Measurements from ENCODE around the gene BDH1. TPM values are rescaled to one million over a fixed set of nuclear protein-coding genes. Genes with fewer than 3 reads are reported as not detected.
"Not testable (repeated sequence)": the region's sequence is repeated elsewhere in the genome, so short reads cannot be mapped to it uniquely, and the experiment has no call there.

The BDH1 gene
- total RNA-seq, 3 donors from 2014 or later = 14.6 to 33.1 (median 16.4) TPM

- H3K4me1 ChIP-seq = no peaks in the 10 kb centered on the region
- no peaks in the 10 kb centered on the region for H3K27me3 ChIP-seq
- H3K4me3 ChIP-seq = no peak overlapping the region
- H3K36me3 ChIP-seq = no peaks in the 10 kb centered on the region
- DNase-seq (ENCODE audit: low spot score in 2 of 2) = no peak
- intact Hi-C loops (cut with DNase I; ENCODE audit: low total_unique reads) = no loop called here
- H3K9me3 ChIP-seq = no peaks in the 10 kb centered on the region
- no peak overlapping the region for H3K27ac ChIP-seq
- TF ChIP-seq POLR2AphosphoS5 (IDR thresholded peaks at IDR 0.05) = no peak
Observed at GRCh38 chr3:197576838-197577237, 21.1 kb upstream of the BDH1 start.

GRCh38 chr3:197575362-197575761, 19.6 kb upstream of the BDH1 start:
- Histone ChIP-seq H3K27me3 (no peaks in the 10 kb centered on the region), H3K36me3 (no peaks in the 10 kb centered on the region), H3K4me3 (no peak overlapping the region), H3K9me3 (no peaks in the 10 kb centered on the region), H3K27ac (no peak overlapping the region), H3K4me1 (no peaks in the 10 kb centered on the region)
- intact Hi-C loops (cut with DNase I; ENCODE audit: low total_unique reads) = no loop called here
- no peak for TF ChIP-seq POLR2A (IDR thresholded peaks at IDR 0.05)
- no peak for TF ChIP-seq POLR2AphosphoS5 (IDR thresholded peaks at IDR 0.05)
- no peak for TF ChIP-seq CTCF (IDR thresholded peaks at IDR 0.05)
- no peak for DNase-seq (ENCODE audit: low spot score in 2 of 2)

- H3K4me3 ChIP-seq; H3K4me1 ChIP-seq; H3K9me3 ChIP-seq; H3K27me3 ChIP-seq; H3K36me3 ChIP-seq; DNase-seq (ENCODE audit: low spot score in 2 of 2); H3K27ac ChIP-seq; intact Hi-C loops (cut with DNase I; ENCODE audit: low total_unique reads): not testable (repeated sequence)
Observed at GRCh38 chr3:197574396-197574991, 18.7 kb upstream of the BDH1 start.

GRCh38 chr3:197573048-197573767, 17.4 kb upstream of the BDH1 start:
- no peaks in the 10 kb centered on the region for H3K9me3 ChIP-seq
- no peaks in the 10 kb centered on the region for H3K27me3 ChIP-seq
- H3K27ac ChIP-seq = no peak overlapping the region
- no peaks in the 10 kb centered on the region for H3K36me3 ChIP-seq
- intact Hi-C loops (cut with DNase I; ENCODE audit: low total_unique reads) = no loop called here
- H3K4me1 ChIP-seq = no peaks in the 10 kb centered on the region
- DNase-seq (ENCODE audit: low spot score in 2 of 2) = no peak
- H3K4me3 ChIP-seq = no peak overlapping the region
- TF ChIP-seq POLR2AphosphoS5 (IDR thresholded peaks at IDR 0.05) (no peak), CTCF (IDR thresholded peaks at IDR 0.05) (no peak), POLR2A (IDR thresholded peaks at IDR 0.05) (no peak)

GRCh38 chr3:197571880-197572172, 16.1 kb upstream of the BDH1 start:
- DNase-seq (ENCODE audit: low spot score in 2 of 2); H3K27me3 ChIP-seq; H3K27ac ChIP-seq; H3K4me1 ChIP-seq; H3K4me3 ChIP-seq; H3K36me3 ChIP-seq; intact Hi-C loops (cut with DNase I; ENCODE audit: low total_unique reads); H3K9me3 ChIP-seq: not testable (repeated sequence)

- DNase-seq (ENCODE audit: low spot score in 2 of 2); H3K4me3 ChIP-seq; H3K9me3 ChIP-seq; H3K36me3 ChIP-seq; H3K27me3 ChIP-seq; H3K4me1 ChIP-seq; intact Hi-C loops (cut with DNase I; ENCODE audit: low total_unique reads); H3K27ac ChIP-seq: not testable (repeated sequence)
Observed at GRCh38 chr3:197571074-197571879, 15.5 kb upstream of the BDH1 start.

- intact Hi-C loops (cut with DNase I; ENCODE audit: low total_unique reads); H3K27ac ChIP-seq; H3K4me3 ChIP-seq; H3K36me3 ChIP-seq; H3K27me3 ChIP-seq; DNase-seq (ENCODE audit: low spot score in 2 of 2); H3K9me3 ChIP-seq; H3K4me1 ChIP-seq: not testable (repeated sequence)
Observed at GRCh38 chr3:197569433-197569832, 13.7 kb upstream of the BDH1 start.

All from breast epithelium (tissue), 4 donors.